Kasumi-1 (cell line): ENCODE results near the gene ESPN.
"Not testable (repeated sequence)": the region's sequence is repeated elsewhere in the genome, so short reads cannot be mapped to it uniquely, and the experiment has no call there.

Experiments
- DNase-seq, 2 experiments: peaks; one replicate each; lab custom pipeline; 2025; lab: John Stamatoyannopoulos, UW

The ESPN gene

DNA sequence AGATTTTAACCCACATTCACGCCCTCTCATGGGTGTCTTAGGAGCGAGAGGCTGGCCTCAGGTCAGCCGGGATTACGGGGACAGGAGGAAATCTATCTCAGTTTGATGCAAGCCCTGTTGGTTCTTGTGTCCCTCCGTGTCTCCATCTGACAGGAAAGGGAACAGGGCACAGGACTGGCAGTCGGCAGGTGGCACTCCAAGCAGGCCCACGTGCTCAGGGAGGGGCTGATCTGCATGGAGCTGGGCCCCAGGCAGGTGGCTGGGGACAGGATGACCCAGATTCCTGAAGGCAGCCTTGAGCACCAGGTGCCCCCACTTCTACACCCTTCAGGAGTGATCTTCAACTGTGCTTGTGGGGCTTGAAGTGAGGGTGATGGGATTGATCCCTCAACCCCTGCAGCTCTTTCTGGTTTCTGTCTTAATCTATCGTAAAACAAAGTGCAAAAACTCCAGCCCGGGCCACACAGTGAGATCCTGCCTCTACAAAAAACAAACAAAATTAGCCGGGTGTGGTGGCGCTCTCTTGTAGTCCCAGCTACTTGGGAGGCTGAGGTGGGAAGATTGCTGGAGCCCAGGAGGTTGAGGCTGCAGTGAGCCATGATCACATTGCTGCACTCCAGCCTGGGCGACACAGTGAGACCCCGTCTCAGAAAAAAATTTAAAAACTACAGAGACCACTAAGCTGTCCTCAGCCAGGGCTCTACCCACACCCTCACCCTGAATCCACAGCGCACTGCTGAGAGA is 58.6 kb downstream of the ESPN start:
- DNase-seq = no peak

DNA sequence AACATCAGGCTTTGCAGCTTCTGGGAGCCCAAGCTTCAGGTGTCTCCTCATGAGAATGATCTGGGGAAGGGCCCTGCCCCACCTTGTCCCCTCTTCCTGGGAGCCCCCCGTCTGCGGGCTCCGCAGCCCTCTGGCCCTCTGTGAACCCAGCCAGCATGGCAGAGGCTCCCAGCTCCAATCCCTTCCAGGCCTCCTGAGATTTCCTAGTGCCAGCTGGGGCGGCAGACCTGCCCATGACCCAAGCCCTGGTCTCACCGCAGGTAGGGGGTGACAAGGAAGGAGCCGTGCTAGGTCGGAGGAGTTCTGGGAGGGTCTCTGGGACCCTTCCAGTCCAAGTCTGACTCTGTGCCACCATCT is 59.2 kb downstream of the ESPN start:
- no peak for DNase-seq

DNA sequence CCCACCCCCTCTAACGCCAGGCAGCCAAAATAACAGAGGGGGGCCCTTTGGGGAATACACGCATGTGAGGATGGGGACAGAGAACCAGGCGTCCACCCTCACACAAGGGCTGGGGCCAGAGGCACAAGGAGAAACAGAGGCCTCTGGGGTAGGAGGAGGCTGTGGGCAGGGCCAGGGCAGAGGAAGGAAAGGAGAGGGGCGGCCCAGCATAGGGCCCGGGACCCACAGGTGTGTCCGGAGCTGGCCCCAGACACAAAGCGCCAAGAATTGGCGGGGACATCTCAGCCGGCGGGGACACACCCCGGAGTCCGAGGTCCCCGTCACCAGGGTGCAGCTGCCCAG is 60.2 kb downstream of the ESPN start:
- no peak for DNase-seq

DNA sequence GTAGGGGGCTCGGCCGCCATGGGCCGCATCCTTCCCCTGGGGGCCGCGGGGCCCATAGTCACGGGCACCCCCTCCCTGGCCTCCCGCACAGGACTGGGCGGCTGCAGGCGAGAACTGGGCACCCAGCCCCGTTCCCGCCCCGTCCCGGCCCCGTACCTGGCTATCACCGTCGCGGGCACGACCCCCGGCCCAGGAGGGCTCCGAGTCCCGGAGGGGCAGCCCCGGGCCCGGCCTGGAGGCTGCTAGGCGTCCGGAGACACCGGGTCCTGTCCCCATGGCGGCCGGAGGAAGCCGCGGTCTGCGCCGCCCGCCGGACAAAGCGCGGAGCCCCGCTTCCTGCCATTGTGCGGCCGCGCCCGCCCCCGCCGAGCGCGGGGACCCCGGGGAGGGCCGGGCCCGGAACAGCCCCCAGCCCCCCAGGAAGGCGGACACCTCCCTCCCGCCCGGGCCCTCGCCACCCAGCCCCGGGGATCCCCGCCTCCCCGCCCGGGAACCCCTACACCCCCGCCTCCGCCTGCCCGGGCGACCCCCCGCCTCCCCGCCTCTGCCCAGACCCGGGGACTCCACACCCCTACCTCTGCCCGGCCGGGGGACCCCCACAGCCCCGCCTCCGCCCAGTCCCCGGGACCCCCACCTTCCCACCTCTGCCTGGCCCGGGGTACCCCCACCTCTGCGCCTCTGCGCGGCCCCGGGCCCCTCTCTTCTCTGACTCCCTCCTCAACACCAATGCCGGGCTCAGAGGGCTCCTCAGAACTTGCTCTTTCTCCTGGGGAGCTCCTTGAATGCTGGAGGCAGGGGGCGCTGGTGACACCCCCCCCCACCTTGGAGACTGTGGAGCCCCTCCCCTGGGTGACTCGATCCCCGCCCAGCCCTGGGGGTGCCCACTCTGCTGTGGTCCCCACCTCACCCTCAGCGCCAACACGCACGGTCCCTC is 60.9 kb downstream of the ESPN start:
- no peak for DNase-seq

DNA sequence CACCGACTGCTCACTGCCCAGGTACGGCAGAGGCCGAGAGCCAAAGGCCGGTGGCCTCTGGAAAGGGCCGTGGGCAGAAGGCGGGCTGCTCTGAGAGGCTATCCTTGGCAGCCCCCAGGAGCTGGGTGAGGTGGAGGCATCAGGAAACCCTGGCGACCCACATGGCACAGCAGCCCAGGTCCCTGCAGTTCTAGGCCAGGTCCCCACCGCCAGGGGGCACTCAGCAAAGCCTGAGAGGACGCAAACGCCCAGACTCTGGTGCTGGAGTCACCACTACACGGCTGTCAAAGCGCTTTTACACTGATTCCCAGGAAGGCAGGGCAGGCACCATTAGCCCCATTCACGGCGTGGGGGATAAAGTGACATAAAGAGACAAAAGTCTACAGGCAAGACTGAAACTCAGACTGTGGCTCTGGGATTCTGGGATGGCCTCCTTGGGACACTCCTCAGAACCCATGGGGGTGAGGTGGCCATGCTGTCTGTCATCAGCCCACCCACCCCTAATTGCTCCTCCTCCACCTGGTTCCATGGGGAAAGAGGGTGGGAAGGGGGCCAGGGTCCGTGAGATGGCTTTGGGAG is 61.9 kb downstream of the ESPN start:
- peak; percentile 81 to 82 for DNase-seq

DNA sequence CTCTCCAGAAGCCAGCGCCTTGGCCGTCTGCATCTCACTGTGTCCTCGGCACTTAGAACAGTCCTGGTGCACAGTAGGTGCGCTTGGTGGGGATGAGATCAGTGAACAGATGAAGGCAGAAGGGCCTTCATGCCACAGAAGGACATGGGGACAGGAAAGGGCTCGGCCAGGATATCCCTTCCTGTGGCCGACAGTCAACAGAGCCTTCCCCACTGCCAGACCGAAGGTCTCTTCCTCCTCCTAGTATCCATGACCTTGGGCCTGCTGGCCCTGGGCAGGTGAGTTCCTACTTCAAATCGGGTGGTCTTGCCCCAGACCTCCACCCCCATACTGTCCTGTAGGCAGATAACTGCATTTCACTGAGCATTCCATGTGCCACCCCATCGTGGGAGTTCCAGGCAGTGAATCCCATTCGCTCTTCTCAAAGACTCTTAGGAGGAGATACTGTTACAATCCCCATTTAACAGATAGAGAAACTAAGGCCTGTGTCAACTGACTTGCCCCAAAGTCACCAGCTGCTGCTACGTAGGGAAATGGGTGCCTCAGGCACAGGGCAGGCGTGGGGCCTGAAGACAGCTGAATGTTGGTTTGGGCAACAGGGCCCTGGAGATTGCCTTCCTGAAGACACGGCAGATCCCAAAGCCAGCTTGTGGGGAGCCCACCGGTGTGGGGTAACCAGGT is 63.4 kb downstream of the ESPN start:
- DNase-seq = no peak

DNA sequence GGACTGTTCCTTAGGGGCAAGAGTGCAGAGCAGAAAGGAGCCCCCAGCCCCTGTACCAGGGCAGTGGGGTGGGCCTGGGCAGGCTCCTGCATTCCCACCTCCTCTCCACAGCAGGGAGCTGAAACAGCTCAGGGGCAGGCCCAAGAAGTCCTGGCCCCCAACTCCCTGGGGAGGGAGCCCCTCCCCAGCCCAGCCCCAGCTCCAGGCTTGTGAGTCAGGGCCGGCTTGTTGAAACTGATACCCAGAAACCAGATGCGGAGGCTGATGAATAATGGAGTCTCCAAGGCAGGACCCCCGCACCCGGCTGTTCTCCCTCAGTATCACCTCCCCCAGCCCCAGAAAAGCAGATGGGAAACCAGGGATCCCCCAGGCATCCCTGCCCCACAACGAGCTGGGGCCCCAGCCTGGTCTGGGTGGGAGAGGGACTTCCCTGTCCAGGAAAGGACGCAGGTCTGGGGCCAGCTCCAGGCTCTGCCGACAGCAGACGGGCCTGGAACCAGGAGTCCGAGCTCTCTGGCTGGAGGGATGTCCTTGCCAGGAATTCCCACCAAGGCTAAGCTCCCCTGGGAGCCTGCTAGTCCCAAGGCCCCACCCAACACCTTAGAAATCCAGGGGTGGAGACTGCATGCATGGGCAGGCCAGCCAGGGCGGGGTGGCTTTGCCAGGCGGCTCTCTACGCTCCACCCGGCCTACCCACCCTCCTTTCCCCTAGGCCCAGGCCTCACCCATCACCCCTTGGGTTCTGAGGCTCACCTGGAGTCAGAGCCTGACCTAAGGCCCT is 64.2 kb downstream of the ESPN start:
- DNase-seq = no peak

DNA sequence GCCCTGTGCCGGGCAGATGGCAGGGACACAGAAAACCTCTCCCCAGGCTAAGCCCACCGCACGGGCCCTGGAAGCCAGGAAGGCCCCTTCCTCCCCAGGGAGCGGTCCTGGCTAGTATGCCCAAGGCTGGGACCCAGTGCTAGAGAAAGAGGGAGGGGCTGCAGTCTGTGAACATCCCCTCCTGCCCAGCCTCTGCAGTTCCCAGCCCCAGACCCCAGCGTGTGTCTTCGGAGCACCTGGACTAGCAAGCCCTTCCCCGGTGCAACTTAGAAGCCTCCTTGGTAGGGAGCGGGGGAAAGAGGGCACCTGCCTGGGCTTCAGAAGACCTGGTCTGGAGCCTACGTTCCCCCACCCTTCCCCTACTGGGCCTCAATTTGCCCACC is 64.8 kb downstream of the ESPN start:
- DNase-seq = no peak

DNA sequence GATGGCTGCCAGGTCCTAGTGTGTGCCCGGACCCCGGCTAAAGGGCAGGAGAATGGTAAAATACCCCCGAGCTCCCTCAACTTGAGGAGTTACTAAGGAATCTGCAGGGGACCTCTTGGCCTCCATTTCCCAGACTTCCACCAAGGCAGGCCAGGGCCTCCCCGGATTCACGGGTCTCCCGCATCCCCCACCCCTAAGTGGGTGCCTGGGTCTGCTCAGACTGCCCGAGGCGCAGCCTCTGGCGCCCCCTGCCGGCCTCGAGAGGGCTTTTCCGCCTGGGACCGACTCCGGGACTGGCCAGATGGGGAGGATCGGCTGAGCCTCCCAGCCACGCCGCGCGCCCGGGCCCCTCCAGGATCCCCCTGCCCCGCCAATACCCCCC is 65.2 kb downstream of the ESPN start:
- DNase-seq = peak; percentile 56 to 60

DNA sequence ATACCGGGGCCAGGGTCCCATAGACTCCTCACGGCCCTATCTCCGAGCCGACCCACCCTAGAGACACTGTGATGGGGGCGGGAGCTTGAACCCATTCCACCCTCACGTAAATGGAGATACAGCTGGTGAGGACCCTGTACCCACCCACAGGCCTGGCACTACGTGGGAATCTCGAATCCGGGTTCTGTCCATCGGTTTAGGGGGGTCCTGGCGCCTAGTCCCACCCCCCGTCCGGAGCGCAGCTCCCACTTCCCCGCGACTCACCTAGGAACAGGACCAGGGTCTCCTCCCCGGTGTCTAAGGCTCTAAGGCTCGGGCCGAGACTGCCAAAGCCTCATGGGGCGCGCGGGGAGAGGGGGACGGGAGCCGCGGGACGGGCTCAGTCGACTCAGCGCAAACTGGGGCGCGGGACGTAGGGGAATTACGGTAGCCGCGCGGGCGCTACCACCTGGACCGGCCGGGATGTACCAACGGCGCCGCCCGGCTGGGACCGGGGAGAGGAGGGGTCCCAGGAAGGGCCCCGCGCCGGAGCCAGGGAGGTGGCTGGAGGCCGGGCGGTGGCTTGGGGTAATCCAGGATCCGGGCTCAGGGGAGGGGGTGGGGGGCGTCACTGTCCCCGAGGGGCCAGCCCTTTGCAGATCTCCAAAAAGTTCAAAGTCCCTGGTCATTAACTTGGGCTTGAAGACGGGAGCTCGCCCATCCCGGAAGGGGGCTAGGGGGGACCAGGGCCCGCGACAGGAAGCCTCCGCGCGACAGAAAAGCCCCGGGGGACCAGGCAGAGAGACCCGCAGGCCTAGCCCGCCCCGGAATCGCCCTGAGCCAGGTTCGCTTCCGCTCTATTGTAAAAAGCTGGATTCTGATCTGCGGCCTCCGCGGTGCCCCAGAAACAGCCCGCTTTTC is 65.9 kb downstream of the ESPN start:
- DNase-seq = no peak

DNA sequence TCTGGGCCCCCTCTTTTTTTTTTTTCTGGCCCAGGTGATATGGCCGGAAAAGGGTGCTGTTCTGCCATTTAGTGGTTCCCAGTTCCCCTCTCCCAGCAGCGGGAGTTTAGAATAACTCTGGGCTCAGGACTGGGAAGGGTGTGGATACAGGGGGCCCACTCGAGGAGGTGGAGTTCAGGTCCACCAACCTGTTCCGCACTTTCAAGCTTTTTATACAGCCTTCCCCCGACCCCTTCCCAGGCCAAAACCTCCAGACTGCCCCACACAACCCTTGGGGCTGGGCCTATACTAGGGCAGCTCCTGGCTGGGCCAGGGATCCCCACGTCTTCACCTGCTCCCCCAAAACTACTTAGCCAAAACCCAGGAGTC is 66.5 kb downstream of the ESPN start:
- no peak for DNase-seq

DNA sequence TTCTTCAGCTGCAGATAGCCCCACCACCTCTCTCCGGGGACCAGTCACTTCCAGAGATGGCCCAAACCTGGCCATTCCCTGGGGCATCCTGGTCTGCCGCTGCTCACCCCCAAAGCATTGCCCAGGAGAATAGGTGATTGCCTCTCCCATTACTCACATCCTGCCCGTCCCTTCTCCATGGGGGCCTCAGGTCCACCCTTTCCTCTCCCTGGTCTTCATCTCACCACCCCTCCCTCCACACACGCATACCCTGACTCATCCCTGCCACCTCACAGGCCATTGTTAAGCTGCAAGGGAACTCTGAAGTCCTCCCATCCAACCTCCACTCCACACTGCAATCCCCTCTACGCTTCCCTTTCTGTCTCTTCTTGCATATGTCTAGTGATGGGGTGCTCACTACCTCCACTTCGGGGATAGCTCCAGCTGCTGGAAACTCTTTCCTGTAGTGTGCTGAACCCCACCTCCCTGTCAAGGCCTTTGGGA is 66.9 kb downstream of the ESPN start, which contains the start of gene PLEKHG5:
Gene PLEKHG5, minus strand, starts transcription at position 188 of the 483 bp plus-strand sequence. CDS start 14,096 bp downstream, outside the sequence.
- DNase-seq = no peak

DNA sequence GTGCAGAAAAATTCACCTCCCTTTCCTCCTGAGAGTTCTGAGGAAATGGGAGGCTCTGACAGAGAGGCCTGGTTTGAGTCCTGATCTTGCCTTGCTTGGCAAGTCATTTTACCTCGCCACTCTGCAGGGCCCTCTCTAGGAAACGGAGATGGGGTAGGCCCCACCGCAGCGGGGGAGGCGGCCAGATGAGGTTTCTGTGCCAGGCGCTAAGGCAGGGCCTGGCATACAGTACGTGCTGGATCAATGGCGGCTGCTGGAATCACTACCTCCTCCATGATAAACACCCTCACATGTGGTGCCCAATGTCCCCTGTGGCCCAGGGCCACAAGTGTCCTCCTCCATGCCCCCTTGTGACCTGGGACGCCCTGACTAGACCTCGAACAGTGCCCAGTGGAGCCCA is 67.4 kb downstream of the ESPN start:
- DNase-seq = no peak

DNA sequence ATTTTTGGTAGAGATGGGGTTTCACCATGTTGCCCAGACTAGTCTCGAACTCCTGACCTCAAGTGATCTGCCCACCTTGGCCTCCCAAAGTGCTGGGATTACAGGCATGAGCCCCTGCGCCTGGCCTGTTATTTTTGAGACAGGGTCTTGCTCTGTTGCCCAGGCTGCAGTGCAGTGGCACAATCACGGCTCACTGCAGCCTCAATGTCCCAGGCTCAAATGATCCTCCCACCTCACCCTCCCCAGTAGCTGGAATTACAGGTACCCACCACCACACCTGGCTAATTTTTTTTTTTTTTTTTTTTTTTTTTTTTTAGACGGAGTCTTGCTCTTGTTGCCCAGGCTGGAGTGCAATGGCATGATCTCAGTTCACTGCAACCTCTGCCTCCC is 69.3 kb downstream of the ESPN start:
- DNase-seq = not testable (repeated sequence)

DNA sequence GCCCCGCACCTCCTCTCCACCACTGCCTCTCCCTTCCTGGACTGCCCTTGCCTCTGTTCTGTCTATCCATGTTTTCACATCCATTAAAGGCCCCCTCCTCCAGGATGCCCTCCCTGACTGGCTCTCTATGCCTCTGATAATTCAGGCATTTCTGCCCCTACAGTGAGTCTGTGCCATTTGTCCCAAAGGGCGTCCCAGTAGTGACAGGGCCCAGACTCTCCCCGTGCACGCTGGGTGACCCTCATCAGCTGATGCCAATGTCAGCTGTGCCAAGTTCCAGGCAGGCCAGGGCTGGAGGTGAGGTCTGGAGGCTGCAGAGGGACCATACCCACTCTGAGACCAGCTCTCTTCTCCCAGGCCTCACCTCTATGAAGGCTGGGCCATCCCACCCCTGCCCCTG is 70.1 kb downstream of the ESPN start:
- DNase-seq = no peak

DNA sequence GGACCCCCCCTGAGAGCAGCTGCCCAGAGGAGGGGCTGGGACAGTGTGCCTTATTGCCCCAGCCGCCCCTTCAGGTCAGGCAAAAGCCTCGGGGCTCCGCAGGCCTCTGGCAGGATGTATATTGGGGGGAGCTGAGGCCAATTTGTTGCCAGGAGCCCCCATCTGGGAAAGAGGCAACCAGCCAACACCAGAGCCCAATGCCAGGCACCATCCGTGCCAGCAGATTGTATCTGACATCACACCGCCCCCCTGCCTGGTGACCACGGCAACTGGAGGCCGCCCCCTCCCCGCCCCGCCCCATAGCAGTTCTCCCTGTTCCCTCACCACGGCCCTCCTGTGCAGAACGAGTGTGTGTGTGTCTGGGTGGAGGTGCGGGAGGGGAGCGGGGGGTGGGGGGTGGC is 70.5 kb downstream of the ESPN start:
- DNase-seq = no peak

DNA sequence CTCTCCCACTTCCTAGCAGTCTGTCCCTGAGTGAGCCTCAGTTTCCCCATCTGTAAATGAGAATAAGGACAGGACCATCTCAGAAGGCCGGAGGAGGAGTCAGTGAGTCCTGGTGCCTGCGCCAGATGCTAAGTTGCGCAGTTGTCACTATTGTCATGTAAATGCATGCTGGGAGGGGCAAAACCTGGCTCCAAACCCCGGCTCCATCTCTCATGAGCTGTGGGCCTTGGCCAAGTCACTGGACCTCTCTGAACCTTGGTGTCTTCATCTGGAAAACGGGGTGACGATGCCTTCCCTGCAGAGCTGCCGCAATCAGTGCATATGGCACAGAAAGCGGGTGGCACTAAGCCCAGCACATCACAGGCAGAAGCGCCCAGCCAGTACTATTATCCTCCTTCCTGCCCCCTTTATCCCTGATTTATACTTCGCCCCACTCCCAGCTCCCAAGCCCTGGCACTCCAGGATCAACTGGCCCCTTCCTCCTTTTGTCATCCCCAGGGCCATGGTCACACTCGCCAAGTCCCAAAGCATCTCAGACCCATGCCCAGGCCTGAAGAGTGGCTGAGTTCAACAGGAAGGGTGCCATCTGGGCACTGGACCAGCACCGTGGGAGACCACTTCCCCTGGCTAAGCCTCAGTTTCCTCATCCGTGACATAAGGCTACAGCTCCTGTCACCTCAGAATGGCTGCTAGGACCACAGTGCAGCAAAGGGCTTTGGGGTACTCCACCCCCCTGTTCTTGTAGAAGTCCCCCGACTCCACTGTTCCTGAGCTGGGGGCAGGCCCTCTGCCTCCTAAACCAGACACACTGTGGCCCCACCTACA is 71.2 kb downstream of the ESPN start:
- no peak for DNase-seq

DNA sequence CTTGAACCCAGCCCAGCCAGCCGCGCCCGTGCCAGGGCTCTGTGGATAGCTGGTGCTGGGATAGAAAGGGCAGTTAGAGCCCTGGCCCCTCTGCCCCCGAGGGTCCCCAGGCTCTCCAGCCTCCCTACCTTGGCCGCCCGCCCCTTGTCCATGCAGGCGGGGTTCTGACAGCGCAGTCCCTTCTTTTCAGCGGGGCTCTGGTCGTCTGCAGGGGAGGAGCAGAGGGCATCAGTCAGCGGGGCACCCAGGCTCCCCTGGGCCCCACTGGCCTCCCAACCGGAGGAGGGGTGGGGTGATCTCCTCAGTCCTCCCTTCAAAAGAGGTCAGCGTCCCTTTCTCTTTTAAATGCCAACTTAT is 71.8 kb downstream of the ESPN start:
- DNase-seq = no peak

DNA sequence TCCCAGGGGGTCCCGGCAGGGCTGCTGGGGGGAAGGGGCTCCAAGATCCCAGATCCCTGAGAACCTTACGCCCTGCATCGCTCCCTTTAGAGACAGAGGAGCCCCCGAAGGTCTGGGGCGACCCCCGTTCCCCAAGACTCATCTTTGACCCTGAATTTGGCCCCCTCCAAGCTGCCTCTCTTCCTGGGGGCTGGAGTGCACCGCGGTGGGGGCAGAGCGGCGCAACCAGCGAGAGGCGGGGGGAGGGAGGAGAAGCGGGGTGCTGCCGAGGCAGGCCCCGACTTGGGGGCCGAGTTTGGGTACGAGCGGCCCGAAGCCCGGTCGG is 72.3 kb downstream of the ESPN start:
- no peak for DNase-seq
